Activated T-helper 1 cell treated with Interleukin-2 at 50 U/mL for 16 hours (primary cell): ENCODE results near the gene PKLR.
"Not testable (repeated sequence)": the region's sequence is repeated elsewhere in the genome, so short reads cannot be mapped to it uniquely, and the experiment has no call there.

ENCODE experiments used
- DNase-seq: peaks from one replicate; pipeline ENCODE4 v3.0.0-alpha.2; 2020; ENCODE audit warnings: low read depth

The PKLR gene

DNA sequence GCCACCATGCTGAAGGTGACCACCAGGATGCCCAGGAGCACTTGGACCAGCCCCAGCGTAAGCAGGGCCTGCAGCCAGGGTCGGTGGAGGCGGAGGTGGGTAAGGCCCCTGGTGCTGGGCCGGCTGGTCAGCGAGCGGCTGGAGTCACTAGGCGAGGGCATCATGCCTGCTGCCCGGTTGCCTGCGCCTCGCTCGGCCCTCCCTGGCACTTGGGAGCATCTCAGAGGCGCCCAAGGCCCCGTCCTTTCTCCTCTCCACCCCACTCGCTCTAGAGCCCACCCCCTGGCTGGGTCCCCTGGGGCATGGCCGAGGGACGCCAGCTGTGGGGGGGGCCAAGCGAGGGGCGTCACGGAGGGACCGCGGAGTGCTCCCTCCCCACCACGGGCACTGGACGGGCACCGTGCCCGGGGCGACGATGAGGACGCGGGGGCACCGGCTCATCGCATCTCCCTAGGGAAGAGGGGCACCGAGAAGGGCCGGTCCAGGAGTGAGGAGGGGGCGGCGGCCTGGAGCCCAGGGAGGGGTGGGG, 46.5 kb downstream of the PKLR start:
- no peak for DNase-seq

DNA sequence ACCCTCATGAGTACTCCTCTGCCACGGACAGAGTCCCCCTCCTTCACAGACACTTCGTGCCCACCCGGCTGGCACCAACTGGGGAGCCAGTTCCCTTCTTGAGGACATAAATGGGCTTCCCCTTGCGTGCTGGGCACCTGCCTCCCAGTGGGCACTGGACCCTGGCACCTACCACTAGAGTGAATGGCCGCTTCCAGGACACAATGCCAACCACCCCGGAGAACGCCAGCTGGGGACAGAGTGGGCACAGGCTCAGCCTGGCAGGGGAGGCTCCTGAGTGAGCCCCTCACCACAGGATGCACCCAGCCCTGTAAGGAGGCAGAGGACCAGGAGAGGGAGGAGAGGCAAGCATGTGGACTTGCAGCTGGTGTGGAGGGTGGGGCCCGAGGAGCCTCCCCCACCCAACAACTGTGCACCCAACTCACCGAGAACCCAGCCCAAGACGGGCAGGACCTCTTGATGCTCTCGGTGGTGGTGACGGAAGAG, 47.0 kb downstream of the PKLR start:
- no peak for DNase-seq

DNA sequence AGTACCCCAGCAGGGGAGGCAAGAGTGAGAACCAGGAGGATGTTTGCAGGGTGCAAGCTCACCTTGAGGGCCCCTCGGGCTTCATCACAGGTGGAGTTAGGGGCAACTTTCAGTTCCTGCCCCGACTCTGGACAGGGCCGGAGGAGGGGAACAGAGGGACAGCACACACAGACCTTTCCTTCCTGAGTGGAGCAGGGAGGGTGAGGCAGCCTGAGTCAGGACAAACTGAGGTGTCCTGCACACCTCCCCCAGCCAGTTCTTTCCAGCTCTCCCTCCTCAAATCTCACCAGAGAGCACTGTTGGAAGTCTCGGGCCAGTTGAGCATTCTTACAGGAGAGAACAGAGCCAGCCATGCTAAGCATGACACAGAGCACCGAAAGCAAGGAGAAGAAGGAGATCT, 47.4 kb downstream of the PKLR start:
- DNase-seq: no peak

DNA sequence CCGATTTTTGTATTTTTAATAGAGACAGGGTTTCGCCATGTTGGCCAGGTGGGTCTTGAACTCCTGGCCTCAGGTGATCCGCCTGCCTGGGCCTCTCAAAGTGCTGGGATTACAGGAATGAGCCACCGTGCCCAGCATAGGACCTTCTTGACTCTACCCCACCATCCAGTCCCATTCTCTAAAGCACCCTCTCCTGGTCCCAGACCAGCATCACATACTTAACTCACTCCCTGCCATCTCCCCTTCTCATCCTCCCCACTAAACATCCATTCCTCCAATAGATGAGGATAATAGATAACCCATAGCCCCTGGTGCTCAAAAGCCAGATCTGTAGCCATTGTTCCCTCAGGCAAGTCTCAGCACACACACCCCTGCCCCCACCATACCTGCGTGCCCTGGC, 48.0 kb downstream of the PKLR start:
- DNase-seq: no peak

DNA sequence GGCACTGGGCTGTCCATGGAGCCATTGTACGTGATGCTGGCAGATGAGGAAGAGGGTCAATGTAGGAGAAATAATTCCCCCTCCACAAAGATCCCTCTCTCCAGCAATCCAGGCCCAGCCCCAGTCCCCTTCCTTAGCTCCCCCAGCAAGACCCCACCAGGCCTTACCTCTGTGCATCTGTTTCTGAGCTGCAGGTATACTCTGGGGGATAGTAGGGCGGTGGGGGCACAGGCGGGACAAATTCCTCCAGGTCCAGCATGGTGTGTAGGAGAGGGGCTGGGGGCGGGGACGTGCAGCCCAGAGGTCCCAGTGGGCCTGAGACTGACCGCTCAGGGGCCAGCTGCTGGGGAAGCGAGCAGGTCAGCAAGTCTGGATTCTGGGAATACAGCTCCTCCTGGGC, 49.7 kb downstream of the PKLR start:
- DNase-seq: no peak

DNA sequence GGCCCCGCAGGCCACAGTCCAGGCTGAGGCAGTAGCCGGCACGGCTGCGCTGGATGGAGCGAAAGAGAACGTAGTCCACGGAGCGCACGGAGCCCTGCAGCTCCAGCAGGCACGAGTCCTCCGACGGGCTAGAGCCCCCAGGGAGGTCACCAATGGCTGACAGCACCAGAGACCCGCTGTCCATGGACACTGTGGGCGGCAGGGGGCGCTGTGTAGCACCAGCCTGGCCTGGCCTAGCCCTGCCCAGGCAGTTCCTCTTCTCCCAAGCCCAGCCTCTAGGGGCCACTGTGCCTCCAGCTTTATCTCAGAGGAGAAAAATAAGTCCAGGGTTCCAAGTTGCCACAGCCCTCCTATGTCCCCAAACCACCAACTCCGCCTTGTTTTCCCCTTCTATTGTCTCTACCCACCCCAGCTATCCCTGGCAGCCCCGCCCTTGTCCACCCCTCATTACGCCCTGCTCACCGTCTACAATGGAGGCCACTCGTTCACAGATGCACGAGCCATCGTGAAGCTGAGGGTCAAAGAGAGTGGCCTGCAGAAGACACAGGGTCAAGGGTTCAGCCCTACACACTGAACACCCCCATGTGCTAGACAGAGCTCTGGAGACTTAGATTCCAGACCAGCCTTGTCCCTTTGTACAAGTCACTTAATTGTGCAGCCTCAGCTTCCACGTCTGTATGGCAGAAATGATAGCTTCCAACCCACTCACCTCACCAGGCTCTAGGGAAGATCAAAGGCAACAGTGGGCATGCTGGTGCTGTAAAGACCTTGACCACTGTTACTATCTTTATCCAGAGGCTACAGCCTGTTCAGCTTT, 50.4 kb downstream of the PKLR start:
- DNase-seq: peak; percentile 93

DNA sequence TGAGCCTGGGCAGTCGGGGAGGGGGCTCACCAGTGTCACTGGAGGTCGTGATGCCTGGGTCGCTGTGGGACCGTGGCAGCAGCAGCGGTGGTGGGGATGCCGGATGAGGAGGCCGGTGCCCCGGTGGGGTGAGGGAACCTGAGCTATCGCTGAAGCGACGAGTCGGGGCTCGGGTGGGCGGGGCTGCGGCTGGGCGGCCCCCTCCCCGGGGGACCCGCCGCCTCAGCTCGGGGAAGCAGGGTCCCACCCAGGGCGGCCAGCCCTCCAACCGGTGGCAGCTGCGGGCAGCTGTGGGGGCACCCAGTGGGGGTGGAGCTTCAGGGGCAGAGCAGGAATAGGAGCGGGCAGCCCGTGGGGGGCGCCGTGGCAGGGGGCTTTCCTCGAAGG, 51.0 kb downstream of the PKLR start:
- DNase-seq: no peak

DNA sequence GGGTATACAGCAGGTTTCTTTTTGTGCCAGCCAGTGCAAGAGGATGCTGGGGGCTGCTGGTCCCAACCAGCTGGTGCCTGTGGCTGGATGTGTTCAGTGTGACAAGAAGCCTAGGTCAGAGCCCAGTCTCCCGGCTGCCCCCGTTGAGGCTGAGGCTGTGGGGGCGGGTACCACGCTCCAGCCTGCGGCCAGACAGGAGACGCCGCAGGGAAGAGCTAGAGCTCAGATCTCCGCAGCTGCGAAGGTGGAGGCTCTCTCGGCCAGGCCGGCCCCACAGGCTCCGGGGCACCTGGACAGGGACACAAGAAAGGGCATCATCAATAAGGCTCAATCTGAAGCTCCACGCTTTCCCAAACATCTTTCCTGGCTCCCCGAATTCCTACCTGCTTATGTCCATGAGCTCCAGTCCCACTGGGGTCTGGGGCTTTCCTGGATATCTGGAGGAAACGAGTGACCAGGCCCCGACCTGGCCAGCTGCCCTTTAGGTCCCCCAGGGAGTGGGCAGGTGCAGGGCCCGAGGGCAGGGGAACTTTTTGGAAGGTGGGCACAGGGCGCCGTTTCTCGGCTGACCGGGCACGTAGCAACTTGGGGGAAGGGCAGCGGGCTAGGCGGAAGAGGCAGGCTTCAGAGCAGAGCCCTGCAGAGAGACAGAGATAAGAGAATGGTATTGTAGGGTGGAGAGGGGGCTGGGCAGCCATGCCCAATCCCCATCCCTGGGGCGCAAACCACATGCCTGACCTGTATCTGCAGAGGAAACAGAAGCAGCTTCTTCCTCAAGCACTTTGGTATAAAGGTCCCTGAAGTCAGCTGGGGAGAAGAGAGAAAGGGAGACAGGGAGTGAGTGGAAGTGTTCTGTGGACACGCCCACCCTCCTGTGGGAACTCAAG, 53.3 kb downstream of the PKLR start:
- no peak for DNase-seq

DNA sequence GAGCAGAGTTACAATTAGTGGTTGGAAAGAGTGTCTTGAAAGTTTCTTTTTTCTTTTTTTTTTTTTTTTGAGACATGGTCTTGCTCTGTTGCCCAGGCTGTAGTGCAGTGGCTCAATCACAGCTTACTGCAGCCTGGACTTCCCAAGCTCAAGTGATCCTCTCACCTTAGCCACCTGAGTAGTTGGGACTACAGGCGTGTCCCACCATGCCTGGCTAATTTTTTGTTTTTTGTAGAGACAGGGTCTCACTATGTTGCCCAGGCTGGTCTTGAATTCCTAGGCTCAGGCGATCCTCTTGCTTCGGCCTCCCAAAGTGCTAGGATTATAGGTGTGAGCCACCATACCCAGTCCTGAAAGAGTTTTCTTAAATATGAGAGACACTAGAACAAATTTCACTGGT, 54.4 kb downstream of the PKLR start:
- DNase-seq: not testable (repeated sequence)

DNA sequence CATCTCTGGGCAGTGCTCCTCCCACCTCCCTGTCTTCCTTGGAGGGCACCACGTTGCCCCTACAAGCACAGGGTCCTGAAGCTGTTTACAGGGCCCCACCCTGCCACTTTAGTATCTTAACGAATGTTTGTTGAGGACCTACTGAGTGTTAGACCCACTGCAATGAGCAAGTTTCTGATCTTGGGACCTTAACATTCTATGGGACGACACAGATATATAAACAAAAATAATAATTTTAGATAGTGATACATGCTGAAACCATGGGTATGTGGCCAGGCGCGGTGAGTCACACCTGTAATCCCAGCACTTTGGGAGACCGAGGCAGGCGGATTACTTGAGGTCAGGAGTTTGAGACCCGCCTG, 56.1 kb downstream of the PKLR start:
- no peak for DNase-seq

DNA sequence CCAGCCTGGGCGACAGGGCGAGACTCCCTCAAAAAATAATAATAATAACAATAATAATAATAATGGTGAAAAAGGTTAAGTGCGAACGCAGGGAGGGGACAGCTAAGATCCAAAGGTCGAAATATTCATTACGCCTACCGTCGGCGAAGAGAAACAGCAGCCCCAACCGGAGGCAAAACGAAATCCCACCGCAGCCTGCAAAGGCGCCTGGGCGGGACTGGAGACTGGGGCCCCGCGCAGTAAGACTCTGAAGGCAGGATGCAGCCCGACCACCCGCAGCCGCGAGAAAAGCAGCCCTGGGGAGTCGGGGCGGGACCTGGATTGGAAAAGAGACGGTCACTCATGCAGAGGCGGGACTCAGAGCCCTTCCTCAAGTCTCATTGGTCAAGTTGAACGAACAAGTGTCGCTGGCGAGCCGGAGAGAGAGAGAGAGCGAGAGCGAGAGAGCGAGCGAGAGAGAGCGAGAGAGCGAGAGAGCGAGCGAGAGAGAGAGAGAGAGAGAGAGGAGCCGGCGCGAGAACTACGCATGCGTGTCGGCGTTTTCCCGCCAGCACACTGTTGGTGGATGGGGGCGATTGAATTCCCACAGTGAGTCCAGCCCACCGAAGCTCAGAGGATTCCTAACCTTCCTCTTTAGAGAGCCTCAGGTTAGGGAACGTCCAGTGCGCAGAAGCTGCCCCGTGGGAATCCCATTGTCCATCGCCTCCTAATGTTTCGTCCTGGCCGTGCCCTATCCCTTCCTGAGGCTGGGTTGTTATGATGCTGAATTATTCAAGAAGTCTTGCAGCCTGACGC, 56.7 kb downstream of the PKLR start:
- peak; percentile 89 for DNase-seq

DNA sequence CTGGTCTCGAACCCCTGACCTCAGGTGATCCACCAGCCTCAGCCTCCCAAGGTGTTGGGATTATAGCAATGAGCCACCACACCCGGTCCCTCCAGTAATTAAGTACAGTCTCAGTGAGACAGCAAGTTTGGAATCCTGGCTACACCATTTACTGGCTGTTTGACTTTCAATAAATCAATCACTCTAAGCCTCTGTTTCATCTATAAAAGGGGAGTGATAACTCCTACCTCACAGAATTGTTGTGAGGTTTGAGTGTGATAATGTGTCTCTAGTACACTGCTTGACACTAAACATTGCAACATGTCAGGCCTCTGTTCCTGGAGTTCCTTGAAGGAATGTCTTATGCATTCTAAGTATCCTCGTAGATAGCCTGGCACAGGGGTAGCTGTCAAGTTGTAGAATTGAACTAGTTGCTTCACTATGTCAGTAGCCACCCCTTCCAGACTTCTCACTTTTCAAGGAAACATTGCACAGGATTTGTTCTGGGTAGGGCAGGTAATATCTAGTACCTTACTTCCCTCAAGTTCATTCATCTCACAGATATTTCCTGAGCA, 58.4 kb downstream of the PKLR start:
- DNase-seq: no peak

DNA sequence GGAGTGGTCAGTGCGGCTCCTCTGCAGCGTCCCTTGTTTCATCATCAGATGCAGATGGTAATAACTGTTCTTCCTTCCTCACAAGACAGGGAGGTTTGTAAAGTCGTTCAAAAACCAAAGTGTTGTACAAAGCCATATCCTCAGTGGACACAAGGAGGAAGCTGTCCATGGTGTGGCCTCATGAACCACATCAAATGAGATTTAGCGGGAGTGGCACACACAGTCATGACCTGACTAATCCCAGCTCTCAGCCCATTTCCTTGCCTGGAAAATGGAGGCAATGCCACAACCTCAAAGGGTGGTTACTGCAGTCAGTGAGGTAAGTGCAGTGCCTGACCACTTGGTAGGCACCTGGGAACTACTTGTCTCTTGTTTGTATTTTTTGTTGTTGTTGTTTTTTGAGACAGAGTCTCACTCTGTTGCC, 59.4 kb downstream of the PKLR start:
- no peak for DNase-seq

DNA sequence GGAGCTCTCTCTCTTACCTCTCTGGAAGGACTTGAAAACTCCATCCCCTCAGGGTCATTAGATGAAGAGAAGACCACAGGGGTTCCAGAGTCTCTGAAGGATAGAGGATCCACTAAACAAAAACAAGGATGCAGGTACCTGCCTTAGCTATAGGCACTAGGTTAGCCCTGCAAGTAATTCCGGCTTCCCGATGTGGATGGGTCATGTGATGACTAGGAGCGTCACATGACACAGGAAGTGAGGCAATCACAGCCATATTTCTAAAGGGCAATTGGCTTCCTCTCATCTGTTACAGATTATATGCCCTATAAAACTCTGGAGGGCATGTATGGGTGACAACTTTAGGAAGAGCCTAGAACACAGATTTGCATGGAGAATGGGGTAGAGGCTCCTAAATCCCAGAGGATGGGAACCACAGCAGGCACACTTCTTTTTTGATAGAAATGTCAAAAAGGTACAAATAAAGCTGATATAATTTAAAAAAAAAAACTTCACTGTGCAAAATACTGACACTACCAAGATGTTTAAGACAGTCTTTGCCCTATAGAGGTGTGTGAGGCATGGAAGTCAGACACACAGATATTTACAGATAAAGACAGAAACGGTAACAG, 60.1 kb downstream of the PKLR start:
- peak; percentile 43 for DNase-seq
